Measurements from ENCODE around the gene PDZD8.

The PDZD8 gene

GRCh38 chr10:117334066-117334465 lies 41.2 kb downstream of the PDZD8 start:
- no peak overlapping the region for H3K23ac ChIP-seq (ENCODE audit: low read length)
- H3K27ac ChIP-seq (ENCODE audit: low read depth, low read length) = no peak overlapping the region
- no peak overlapping the region for H2AK5ac ChIP-seq (ENCODE audit: low read length)
- no peak overlapping the region for H3K4me3 ChIP-seq (ENCODE audit: low read depth, low read length)
- no peak overlapping the region for H3K14ac ChIP-seq (ENCODE audit: low read length)
- no peaks in the 10 kb centered on the region for H3K4me1 ChIP-seq (ENCODE audit: control insufficient read depth in 1 of 2, insufficient read depth in 2 of 2, low read length in 2 of 2)
- H4K8ac ChIP-seq (ENCODE audit: low read depth, low read length) = no peak overlapping the region
- no peaks in the 10 kb centered on the region for H3K9me3 ChIP-seq (ENCODE audit: insufficient read depth, low read depth, low read length)
- H3K27me3 ChIP-seq (ENCODE audit: insufficient read depth, low read length) = no peaks in the 10 kb centered on the region
- H4K12ac ChIP-seq (ENCODE audit: low read depth, low read length) = no peak overlapping the region
- no peak overlapping the region for H2BK120ac ChIP-seq (ENCODE audit: insufficient read depth, low read length, poor library complexity)
- no CpG with 5 or more reads among the region's 2 CpGs for whole genome bisulfite sequencing (ENCODE audit: extremely low coverage, insufficient coverage, insufficient read length)
- no peak for DNase-seq
- H3K9ac ChIP-seq (ENCODE audit: low read length) = no peak overlapping the region
- H3K18ac ChIP-seq (ENCODE audit: low read length) = no peak overlapping the region
- H3K79me2 ChIP-seq (ENCODE audit: control insufficient read depth, insufficient read depth, low read length, poor library complexity) = no peaks in the 10 kb centered on the region
- no peak overlapping the region for H3K4me2 ChIP-seq (ENCODE audit: low read length)
- no peak overlapping the region for H4K91ac ChIP-seq (ENCODE audit: low read depth, low read length)
- no peak overlapping the region for H3K4ac ChIP-seq (ENCODE audit: low read depth, low read length)
- H2BK12ac ChIP-seq (ENCODE audit: low read length) = no peak overlapping the region
- H3K36me3 ChIP-seq (ENCODE audit: control insufficient read depth in 1 of 2, insufficient read depth in 2 of 2, low read length in 2 of 2) = no peaks in the 10 kb centered on the region
- no peaks in the 10 kb centered on the region for H3K79me1 ChIP-seq (ENCODE audit: low read length)
- no peak overlapping the region for H2AFZ ChIP-seq (ENCODE audit: insufficient read depth, low read length, poor library complexity)
- H2BK5ac ChIP-seq (ENCODE audit: low read depth, low read length, poor library complexity) = no peak overlapping the region

GRCh38 chr10:117327262-117327661 lies 48.0 kb downstream of the PDZD8 start:
- no peak overlapping the region for H3K23ac ChIP-seq (ENCODE audit: low read length)
- H3K4me2 ChIP-seq (ENCODE audit: low read length) = no peak overlapping the region
- H4K91ac ChIP-seq (ENCODE audit: low read depth, low read length) = no peak overlapping the region
- no peaks in the 10 kb centered on the region for H3K36me3 ChIP-seq (ENCODE audit: control insufficient read depth in 1 of 2, insufficient read depth in 2 of 2, low read length in 2 of 2)
- no peak overlapping the region for H2BK12ac ChIP-seq (ENCODE audit: low read length)
- no peak overlapping the region for H3K4me3 ChIP-seq (ENCODE audit: low read depth, low read length)
- no peaks in the 10 kb centered on the region for H3K27me3 ChIP-seq (ENCODE audit: insufficient read depth, low read length)
- no peak overlapping the region for H2AK5ac ChIP-seq (ENCODE audit: low read length)
- no peak for DNase-seq
- H3K4ac ChIP-seq (ENCODE audit: low read depth, low read length) = no peak overlapping the region
- H3K4me1 ChIP-seq (ENCODE audit: control insufficient read depth in 1 of 2, insufficient read depth in 2 of 2, low read length in 2 of 2) = no peaks in the 10 kb centered on the region
- no peak overlapping the region for H2BK5ac ChIP-seq (ENCODE audit: low read depth, low read length, poor library complexity)
- no peak overlapping the region for H4K8ac ChIP-seq (ENCODE audit: low read depth, low read length)
- H3K9ac ChIP-seq (ENCODE audit: low read length) = no peak overlapping the region
- H3K79me1 ChIP-seq (ENCODE audit: low read length) = no peaks in the 10 kb centered on the region
- no peak overlapping the region for H4K12ac ChIP-seq (ENCODE audit: low read depth, low read length)
- H3K27ac ChIP-seq (ENCODE audit: low read depth, low read length) = no peak overlapping the region
- no peaks in the 10 kb centered on the region for H3K9me3 ChIP-seq (ENCODE audit: insufficient read depth, low read depth, low read length)
- H2BK120ac ChIP-seq (ENCODE audit: insufficient read depth, low read length, poor library complexity) = no peak overlapping the region
- H3K14ac ChIP-seq (ENCODE audit: low read length) = no peak overlapping the region
- H3K18ac ChIP-seq (ENCODE audit: low read length) = no peak overlapping the region
- H2AFZ ChIP-seq (ENCODE audit: insufficient read depth, low read length, poor library complexity) = no peak overlapping the region
- no peaks in the 10 kb centered on the region for H3K79me2 ChIP-seq (ENCODE audit: control insufficient read depth, insufficient read depth, low read length, poor library complexity)

GRCh38 chr10:117324367-117324766 lies 50.9 kb downstream of the PDZD8 start:
- H3K4me3 ChIP-seq (ENCODE audit: low read depth, low read length) = no peak overlapping the region
- H3K9ac ChIP-seq (ENCODE audit: low read length) = no peak overlapping the region
- no peak overlapping the region for H4K12ac ChIP-seq (ENCODE audit: low read depth, low read length)
- no peaks in the 10 kb centered on the region for H3K9me3 ChIP-seq (ENCODE audit: insufficient read depth, low read depth, low read length)
- DNase-seq = no peak
- H3K18ac ChIP-seq (ENCODE audit: low read length) = no peak overlapping the region
- H4K91ac ChIP-seq (ENCODE audit: low read depth, low read length) = no peak overlapping the region
- H3K27ac ChIP-seq (ENCODE audit: low read depth, low read length) = no peak overlapping the region
- no peak overlapping the region for H3K4me2 ChIP-seq (ENCODE audit: low read length)
- no peak overlapping the region for H3K14ac ChIP-seq (ENCODE audit: low read length)
- H3K79me1 ChIP-seq (ENCODE audit: low read length) = no peaks in the 10 kb centered on the region
- H2BK5ac ChIP-seq (ENCODE audit: low read depth, low read length, poor library complexity) = no peak overlapping the region
- no peaks in the 10 kb centered on the region for H3K4me1 ChIP-seq (ENCODE audit: control insufficient read depth in 1 of 2, insufficient read depth in 2 of 2, low read length in 2 of 2)
- no peak overlapping the region for H3K4ac ChIP-seq (ENCODE audit: low read depth, low read length)
- no peak overlapping the region for H2AK5ac ChIP-seq (ENCODE audit: low read length)
- no peaks in the 10 kb centered on the region for H3K79me2 ChIP-seq (ENCODE audit: control insufficient read depth, insufficient read depth, low read length, poor library complexity)
- H2BK12ac ChIP-seq (ENCODE audit: low read length) = no peak overlapping the region
- H2BK120ac ChIP-seq (ENCODE audit: insufficient read depth, low read length, poor library complexity) = no peak overlapping the region
- H3K36me3 ChIP-seq (ENCODE audit: control insufficient read depth in 1 of 2, insufficient read depth in 2 of 2, low read length in 2 of 2) = no peaks in the 10 kb centered on the region
- no peaks in the 10 kb centered on the region for H3K27me3 ChIP-seq (ENCODE audit: insufficient read depth, low read length)
- H2AFZ ChIP-seq (ENCODE audit: insufficient read depth, low read length, poor library complexity) = no peak overlapping the region
- no peak overlapping the region for H4K8ac ChIP-seq (ENCODE audit: low read depth, low read length)
- H3K23ac ChIP-seq (ENCODE audit: low read length) = no peak overlapping the region
- WGBS (ENCODE audit: extremely low coverage, insufficient coverage, insufficient read length) = no CpG with 5 or more reads among the region's 2 CpGs

GRCh38 chr10:117322260-117322659 lies 53.0 kb downstream of the PDZD8 start:
- no peak overlapping the region for H2BK12ac ChIP-seq (ENCODE audit: low read length)
- H3K9me3 ChIP-seq (ENCODE audit: insufficient read depth, low read depth, low read length) = no peaks in the 10 kb centered on the region
- H3K18ac ChIP-seq (ENCODE audit: low read length) = no peak overlapping the region
- no peaks in the 10 kb centered on the region for H3K79me2 ChIP-seq (ENCODE audit: control insufficient read depth, insufficient read depth, low read length, poor library complexity)
- H4K12ac ChIP-seq (ENCODE audit: low read depth, low read length) = no peak overlapping the region
- no peak overlapping the region for H3K14ac ChIP-seq (ENCODE audit: low read length)
- no peak overlapping the region for H2AK5ac ChIP-seq (ENCODE audit: low read length)
- no peaks in the 10 kb centered on the region for H3K79me1 ChIP-seq (ENCODE audit: low read length)
- H3K9ac ChIP-seq (ENCODE audit: low read length) = no peak overlapping the region
- no peak overlapping the region for H3K27ac ChIP-seq (ENCODE audit: low read depth, low read length)
- H3K4me2 ChIP-seq (ENCODE audit: low read length) = no peak overlapping the region
- no peak overlapping the region for H3K4ac ChIP-seq (ENCODE audit: low read depth, low read length)
- no peaks in the 10 kb centered on the region for H3K4me1 ChIP-seq (ENCODE audit: control insufficient read depth in 1 of 2, insufficient read depth in 2 of 2, low read length in 2 of 2)
- H2AFZ ChIP-seq (ENCODE audit: insufficient read depth, low read length, poor library complexity) = no peak overlapping the region
- no peak overlapping the region for H3K4me3 ChIP-seq (ENCODE audit: low read depth, low read length)
- H3K27me3 ChIP-seq (ENCODE audit: insufficient read depth, low read length) = no peaks in the 10 kb centered on the region
- H3K36me3 ChIP-seq (ENCODE audit: control insufficient read depth in 1 of 2, insufficient read depth in 2 of 2, low read length in 2 of 2) = no peaks in the 10 kb centered on the region
- no peak for DNase-seq
- no peak overlapping the region for H2BK120ac ChIP-seq (ENCODE audit: insufficient read depth, low read length, poor library complexity)
- H3K23ac ChIP-seq (ENCODE audit: low read length) = no peak overlapping the region
- H4K91ac ChIP-seq (ENCODE audit: low read depth, low read length) = no peak overlapping the region
- no peak overlapping the region for H2BK5ac ChIP-seq (ENCODE audit: low read depth, low read length, poor library complexity)
- no peak overlapping the region for H4K8ac ChIP-seq (ENCODE audit: low read depth, low read length)
- no CpG with 5 or more reads among the region's 4 CpGs for WGBS (ENCODE audit: extremely low coverage, insufficient coverage, insufficient read length)
